AG10803 (cell line): ENCODE data around the gene PTCHD1.

Experiments
- DNase-seq: peaks from one replicate; pipeline ENCODE4 v3.0.0; 2010; ENCODE audit warnings: low read depth
- H3K4me3 ChIP-seq: 2 replicates; pipeline ENCODE4 v1.5.1; 2011; ENCODE audit warnings: mild to moderate bottlenecking, low read length, control low read depth
- TF ChIP-seq, protein P1 (sequence below): conservative IDR thresholded peaks from 2 replicates; pipeline ENCODE4 v1.5.1; 2011; ENCODE audit warnings: mild to moderate bottlenecking, low read length, control low read depth, inconsistent platforms

Gene PTCHD1

DNA sequence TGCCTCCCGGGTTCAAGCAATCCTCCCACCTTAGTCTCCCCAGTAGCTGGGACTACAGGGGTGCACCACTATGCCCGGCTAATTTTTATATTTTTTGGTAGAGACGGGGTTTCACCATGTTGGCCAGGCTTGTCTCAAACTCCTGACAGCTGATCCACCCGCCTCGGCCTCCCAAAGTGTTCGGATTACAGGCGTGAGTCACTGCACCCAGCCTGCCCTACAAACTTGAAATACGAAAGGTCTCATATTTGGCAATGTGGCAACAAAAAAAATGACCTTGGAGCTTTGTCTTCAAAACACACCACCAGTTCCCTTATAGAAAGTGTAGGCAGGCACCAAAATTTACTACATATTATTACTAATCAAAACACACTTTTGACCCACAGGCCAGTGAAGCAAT lies 22.9 kb upstream of the PTCHD1 start:
- DNase-seq, result no peak
- TF ChIP-seq, protein P1, sequence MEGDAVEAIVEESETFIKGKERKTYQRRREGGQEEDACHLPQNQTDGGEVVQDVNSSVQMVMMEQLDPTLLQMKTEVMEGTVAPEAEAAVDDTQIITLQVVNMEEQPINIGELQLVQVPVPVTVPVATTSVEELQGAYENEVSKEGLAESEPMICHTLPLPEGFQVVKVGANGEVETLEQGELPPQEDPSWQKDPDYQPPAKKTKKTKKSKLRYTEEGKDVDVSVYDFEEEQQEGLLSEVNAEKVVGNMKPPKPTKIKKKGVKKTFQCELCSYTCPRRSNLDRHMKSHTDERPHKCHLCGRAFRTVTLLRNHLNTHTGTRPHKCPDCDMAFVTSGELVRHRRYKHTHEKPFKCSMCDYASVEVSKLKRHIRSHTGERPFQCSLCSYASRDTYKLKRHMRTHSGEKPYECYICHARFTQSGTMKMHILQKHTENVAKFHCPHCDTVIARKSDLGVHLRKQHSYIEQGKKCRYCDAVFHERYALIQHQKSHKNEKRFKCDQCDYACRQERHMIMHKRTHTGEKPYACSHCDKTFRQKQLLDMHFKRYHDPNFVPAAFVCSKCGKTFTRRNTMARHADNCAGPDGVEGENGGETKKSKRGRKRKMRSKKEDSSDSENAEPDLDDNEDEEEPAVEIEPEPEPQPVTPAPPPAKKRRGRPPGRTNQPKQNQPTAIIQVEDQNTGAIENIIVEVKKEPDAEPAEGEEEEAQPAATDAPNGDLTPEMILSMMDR, result no peak
- H3K4me3 ChIP-seq, result no peak overlapping the region

DNA sequence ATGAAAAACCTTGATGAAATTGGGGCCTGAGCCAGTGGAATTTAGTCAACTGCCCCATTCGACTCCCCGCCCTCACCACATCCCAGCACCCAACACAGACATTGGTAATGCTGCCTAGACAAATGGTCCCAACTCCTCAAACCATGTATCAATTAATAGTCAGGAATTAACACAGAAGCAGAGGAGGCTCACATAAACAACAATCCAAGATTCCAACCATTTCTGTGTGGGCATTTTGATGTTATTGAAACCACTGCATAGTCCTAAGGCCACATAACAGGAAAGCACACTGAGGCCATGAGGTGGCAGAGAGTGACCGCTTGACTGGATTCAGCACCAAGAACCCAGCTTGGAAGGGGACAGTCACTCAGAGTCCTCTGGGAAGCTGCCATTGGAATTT lies 22.5 kb upstream of the PTCHD1 start:
- TF ChIP-seq, protein P1, result no peak
- no peak for DNase-seq
- H3K4me3 ChIP-seq, result no peak overlapping the region

DNA sequence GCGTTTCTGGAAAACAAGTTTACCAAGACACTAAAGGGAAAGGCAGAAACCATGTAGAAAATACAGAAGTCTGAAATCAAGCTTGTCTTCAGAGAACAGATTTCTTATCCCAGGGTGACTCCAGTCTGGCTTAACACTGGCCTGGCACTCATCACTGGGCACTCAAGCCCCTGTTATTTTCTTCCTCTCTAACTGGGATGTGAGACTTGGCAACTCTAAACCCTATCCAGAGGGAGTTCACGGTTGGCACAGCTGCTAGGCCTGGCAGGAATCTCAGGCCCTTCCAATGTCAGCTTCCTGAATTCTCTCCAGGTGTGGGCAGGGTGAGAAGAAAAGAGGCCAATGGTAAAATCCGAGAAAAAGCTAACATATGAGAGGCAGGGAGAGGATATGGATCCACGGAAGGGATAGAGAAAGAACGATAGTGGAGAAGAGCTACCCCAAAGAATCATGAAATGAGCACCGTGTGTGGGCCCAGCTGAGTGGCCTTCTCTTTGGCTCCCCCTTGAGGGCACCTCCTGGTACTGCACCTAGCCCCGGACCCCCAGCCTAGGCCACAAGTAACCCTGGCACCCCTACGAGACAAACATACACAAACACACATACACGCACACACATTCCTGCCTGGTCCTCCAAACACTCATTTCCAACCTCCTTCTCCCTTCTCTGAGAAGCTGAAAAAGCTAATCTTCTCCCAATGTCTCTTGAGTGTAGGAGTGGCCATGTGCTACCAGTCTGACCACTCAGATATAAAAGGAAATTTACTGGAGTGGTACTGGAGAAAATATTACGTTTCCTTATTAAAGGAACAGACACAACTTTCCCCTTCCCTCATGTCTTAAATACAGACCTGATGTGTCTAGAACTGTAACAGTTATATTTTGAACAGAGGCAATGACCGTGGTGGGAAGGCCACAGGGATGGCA lies 16.6 kb upstream of the PTCHD1 start:
- DNase-seq, result peak; percentile 20
- TF ChIP-seq, protein P1, result peak; percentile 63
- H3K4me3 ChIP-seq, result no peak overlapping the region

DNA sequence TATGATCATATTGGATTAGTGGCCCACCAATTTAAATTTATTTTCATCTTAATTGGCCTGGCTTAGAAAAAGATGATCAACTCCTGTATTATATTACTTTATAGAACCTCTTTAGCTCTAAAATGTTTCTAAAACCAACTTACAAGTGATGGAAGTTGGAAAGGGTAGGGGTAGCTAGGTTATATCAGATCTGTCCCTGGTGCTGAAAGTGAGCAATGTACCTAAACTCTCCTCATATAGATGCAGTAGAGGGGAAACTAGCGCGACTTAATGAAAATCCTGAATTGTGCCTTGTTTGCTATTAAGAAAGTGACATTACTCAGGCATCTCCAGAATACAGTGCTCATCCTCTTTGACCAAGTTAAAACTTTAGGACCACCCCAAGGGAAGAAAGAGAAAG lies 7.5 kb upstream of the PTCHD1 start:
- no peak overlapping the region for H3K4me3 ChIP-seq
- TF ChIP-seq, protein P1, result no peak
- DNase-seq, result no peak

DNA sequence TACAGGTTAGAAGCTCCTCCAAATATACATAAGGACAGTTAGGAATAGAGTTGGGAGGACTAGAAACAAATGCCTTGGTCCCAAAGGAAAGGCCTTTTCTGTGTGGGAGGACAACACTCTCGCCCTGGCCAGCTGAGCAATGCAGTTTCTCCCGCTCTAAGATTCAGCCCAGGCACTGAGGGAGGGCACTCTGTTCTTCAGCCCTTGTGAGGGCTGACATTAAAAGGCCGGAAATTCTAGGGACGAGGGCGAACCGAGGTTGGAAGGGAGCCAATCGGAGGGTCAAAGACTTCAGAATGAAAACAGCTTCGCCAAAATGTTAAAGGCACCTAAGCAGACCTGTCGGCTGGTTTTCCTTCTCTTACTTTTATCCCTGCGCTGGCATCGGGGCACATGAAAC lies 2.9 kb upstream of the PTCHD1 start:
- no peak overlapping the region for H3K4me3 ChIP-seq
- DNase-seq, result no peak
- TF ChIP-seq, protein P1, result no peak

DNA sequence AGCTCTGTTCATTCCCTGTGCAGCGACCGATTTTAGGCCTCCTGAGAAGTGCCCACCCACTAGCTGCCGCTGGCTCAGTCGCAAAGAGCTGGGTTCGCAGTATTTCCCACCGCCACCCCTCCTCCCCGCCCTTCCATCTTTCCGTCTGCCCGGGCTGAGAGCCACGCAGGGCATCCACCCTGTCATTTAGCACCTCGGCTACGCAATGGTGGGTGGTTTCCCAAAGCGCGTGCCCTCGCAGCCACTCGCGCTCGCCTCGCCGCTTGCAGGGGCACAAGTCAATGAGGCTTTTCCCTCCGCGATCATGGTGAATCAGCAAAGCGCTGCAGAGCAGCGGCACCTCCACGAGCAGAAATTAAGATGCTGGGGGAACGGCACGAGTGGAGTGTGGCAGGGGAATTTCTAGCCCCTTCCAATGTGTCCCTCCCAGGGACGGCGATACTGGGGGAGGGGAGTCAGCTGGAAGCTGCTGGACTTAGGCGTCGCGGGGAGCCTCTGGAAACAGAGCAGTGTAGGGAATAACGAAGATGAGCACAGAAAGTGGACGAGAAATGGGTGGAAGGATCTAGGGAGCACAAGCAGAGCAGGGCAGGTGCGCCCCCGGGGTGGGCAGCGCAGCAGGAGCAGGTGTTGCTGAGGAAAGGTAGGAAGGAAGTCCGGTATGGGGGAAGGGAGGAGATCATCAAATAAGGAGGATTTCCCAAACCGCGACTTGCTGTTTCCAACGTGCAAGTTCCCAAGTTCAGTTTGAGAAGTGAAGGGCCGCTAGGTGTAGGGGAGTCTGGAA lies 2.4 kb upstream of the PTCHD1 start:
- TF ChIP-seq, protein P1, result no peak
- DNase-seq, result no peak
- no peak overlapping the region for H3K4me3 ChIP-seq
